ENCODE measurements around the gene NFKB1.

GRCh38 chr4:102606261-102606660 is 105.1 kb downstream of the NFKB1 start:
- TF ChIP-seq, protein P1, sequence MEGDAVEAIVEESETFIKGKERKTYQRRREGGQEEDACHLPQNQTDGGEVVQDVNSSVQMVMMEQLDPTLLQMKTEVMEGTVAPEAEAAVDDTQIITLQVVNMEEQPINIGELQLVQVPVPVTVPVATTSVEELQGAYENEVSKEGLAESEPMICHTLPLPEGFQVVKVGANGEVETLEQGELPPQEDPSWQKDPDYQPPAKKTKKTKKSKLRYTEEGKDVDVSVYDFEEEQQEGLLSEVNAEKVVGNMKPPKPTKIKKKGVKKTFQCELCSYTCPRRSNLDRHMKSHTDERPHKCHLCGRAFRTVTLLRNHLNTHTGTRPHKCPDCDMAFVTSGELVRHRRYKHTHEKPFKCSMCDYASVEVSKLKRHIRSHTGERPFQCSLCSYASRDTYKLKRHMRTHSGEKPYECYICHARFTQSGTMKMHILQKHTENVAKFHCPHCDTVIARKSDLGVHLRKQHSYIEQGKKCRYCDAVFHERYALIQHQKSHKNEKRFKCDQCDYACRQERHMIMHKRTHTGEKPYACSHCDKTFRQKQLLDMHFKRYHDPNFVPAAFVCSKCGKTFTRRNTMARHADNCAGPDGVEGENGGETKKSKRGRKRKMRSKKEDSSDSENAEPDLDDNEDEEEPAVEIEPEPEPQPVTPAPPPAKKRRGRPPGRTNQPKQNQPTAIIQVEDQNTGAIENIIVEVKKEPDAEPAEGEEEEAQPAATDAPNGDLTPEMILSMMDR (IDR thresholded peaks at IDR 0.05) = no peak
- TF ChIP-seq POLR2A (IDR thresholded peaks at IDR 0.05) = no peak

Data from uterus (tissue), 2 donors.